Neural cell (in vitro differentiated cells): ENCODE measurements around the gene KRT76. TPM values are rescaled to one million over a fixed set of nuclear protein-coding genes. Genes with fewer than 3 reads are reported as not detected.

Experiments used
- H2AFZ ChIP-seq: fragments of 200-600, 300-800 bp; sonication (generic), shearing (Covaris generic); 2 replicates; pipeline ENCODE4 v1.6.0; 2014; ENCODE audit warnings: low read depth, mild to moderate bottlenecking, antibody characterized with exemption, low read length, moderate library complexity
- H3F3A ChIP-seq: fragments of 200-600 bp; shearing (Covaris generic); 2 replicates; pipeline ENCODE4 v1.6.1; 2016; ENCODE audit warnings: mild to moderate bottlenecking, moderate library complexity, mixed read lengths, antibody characterized with exemption, low read length; ENCODE audit not compliant: insufficient read depth, poor library complexity, severe bottlenecking
- H3K27ac ChIP-seq: fragments of 200-600, 300-800 bp; sonication (generic), shearing (Covaris generic); 2 replicates; pipeline ENCODE4 v1.5.1; 2014; ENCODE audit warnings: mild to moderate bottlenecking, low read length, moderate library complexity
- H3K27me3 ChIP-seq: fragments of 300-800, 200-600 bp; sonication (generic), shearing (Covaris generic); 2 replicates; pipeline ENCODE4 v1.6.0; 2014; ENCODE audit warnings: mild to moderate bottlenecking, low read depth, low read length, moderate library complexity; ENCODE audit not compliant: insufficient read depth
- H3K36me3 ChIP-seq: fragments of 300-800, 200-600 bp; sonication (generic), shearing (Covaris generic); 2 replicates; pipeline ENCODE4 v1.5.1; 2014; ENCODE audit warnings: mild to moderate bottlenecking, antibody characterized with exemption, low read length, moderate library complexity; ENCODE audit not compliant: insufficient read depth
- H3K4me2 ChIP-seq: fragments of 300-800, 200-600 bp; sonication (generic), shearing (Covaris generic); 2 replicates; pipeline ENCODE4 v1.6.0; 2014; ENCODE audit warnings: mild to moderate bottlenecking, low read length
- H3K4me3 ChIP-seq: fragments of 300-800, 200-600 bp; sonication (generic), shearing (Covaris generic); 2 replicates; pipeline ENCODE4 v1.5.1; 2014; ENCODE audit warnings: mild to moderate bottlenecking, low read length, moderate library complexity
- H3K79me2 ChIP-seq: fragments of 200-600 bp; shearing (Covaris generic); replicated peaks from 2 replicates; pipeline ENCODE4 v1.6.0; 2014; ENCODE audit warnings: mild to moderate bottlenecking, low read length, moderate library complexity; ENCODE audit not compliant: insufficient read depth
- H3K9ac ChIP-seq: fragments of 300-800, 200-600 bp; sonication (generic), shearing (Covaris generic); 2 replicates; pipeline ENCODE4 v1.6.1; 2016; ENCODE audit warnings: mild to moderate bottlenecking, low read length, mixed read lengths
- H3K9me2 ChIP-seq: fragments of 200-600 bp; shearing (Covaris generic); 2 replicates; pipeline ENCODE4 v1.6.1; 2016; ENCODE audit warnings: mild to moderate bottlenecking, low read length, mixed read lengths; ENCODE audit not compliant: insufficient read depth
- H3K9me3 ChIP-seq: fragments of 200-600, 300-800 bp; sonication (generic), shearing (Covaris generic); 2 replicates; pipeline ENCODE4 v1.6.1; 2016; ENCODE audit warnings: mild to moderate bottlenecking, mixed run types, low read length, moderate library complexity, mixed read lengths
- H4K20me1 ChIP-seq: fragments of 200-600 bp; shearing (Covaris generic); 2 replicates; pipeline ENCODE4 v1.6.1; 2016; ENCODE audit warnings: mild to moderate bottlenecking, mixed run types; ENCODE audit not compliant: insufficient read depth
- CTCF ChIP-seq: fragments of 450-650 bp; IDR thresholded peaks from 2 replicates; pipeline ENCODE4 v1.5.1; 2014; ENCODE audit warnings: antibody characterized with exemption, mild to moderate bottlenecking, moderate library complexity; ENCODE audit not compliant: poor library complexity, severe bottlenecking
- EP300 ChIP-seq: fragments of 450-650 bp; conservative IDR thresholded peaks from 2 replicates; pipeline ENCODE4 v1.6.1; 2014; ENCODE audit warnings: antibody characterized with exemption, mild to moderate bottlenecking, moderate library complexity; ENCODE audit not compliant: poor library complexity, severe bottlenecking
- EZH2 ChIP-seq: fragments of 200-600, 300-800 bp; shearing (Covaris generic), sonication (generic); IDR thresholded peaks from 2 replicates; pipeline ENCODE4 v1.6.1; 2014; ENCODE audit warnings: antibody characterized with exemption, low read length, borderline replicate concordance, mild to moderate bottlenecking; ENCODE audit not compliant: insufficient read depth, poor library complexity, severe bottlenecking
- MXI1 ChIP-seq: fragments of 450-650 bp; conservative IDR thresholded peaks from 2 replicates; pipeline ENCODE4 v1.6.1; 2014; ENCODE audit warnings: antibody characterized with exemption, mild to moderate bottlenecking; ENCODE audit not compliant: poor library complexity, severe bottlenecking
- POLR2AphosphoS5 ChIP-seq: IDR thresholded peaks from 2 replicates; pipeline ENCODE4 v1.6.1; 2012
- RAD21 ChIP-seq: fragments of 450-650 bp; conservative IDR thresholded peaks from 2 replicates; pipeline ENCODE4 v1.6.1; 2014; ENCODE audit warnings: antibody characterized with exemption, mild to moderate bottlenecking, moderate library complexity
- REST ChIP-seq: IDR thresholded peaks from 2 replicates; pipeline ENCODE4 v1.6.1; 2012; ENCODE audit warnings: borderline replicate concordance
- SMC3 ChIP-seq: fragments of 450-650 bp; conservative IDR thresholded peaks from 2 replicates; pipeline ENCODE4 v1.6.1; 2014; ENCODE audit warnings: antibody characterized with exemption, mild to moderate bottlenecking, moderate library complexity; ENCODE audit not compliant: poor library complexity
- TAF1 ChIP-seq: IDR thresholded peaks from 2 replicates; pipeline ENCODE4 v1.6.1; 2012; ENCODE audit warnings: low read depth
- polyA plus RNA-seq: library from polyadenylated mRNA; depleted of rRNA; stranded (reverse); fragments of >200 nt; gene quantifications from 2 replicates; pipeline ENCODE4 v1.2.3, GENCODE V29; 2014

Gene KRT76
- polyA plus RNA-seq, 1 donor from 2014 or later: not detected

- no peaks in the 10 kb centered on the region for H3K79me2 ChIP-seq
- H3K27me3 ChIP-seq: no peaks in the 10 kb centered on the region
- no peak overlapping the region for H3K27ac ChIP-seq
- no peak overlapping the region for H3K9ac ChIP-seq
- TF ChIP-seq REST: no peak
- no peak for TF ChIP-seq RAD21
- no peak for TF ChIP-seq POLR2AphosphoS5
- TF ChIP-seq TAF1: no peak
- no peak for TF ChIP-seq SMC3
- TF ChIP-seq MXI1: no peak
- TF ChIP-seq EP300: no peak
- TF ChIP-seq CTCF: no peak
- no peak for TF ChIP-seq EZH2
- no peak overlapping the region for H2AFZ ChIP-seq
- H3K36me3 ChIP-seq: no peaks in the 10 kb centered on the region
- H3K9me2 ChIP-seq: no peaks in the 10 kb centered on the region
- no peaks in the 10 kb centered on the region for H3K9me3 ChIP-seq
- no peaks in the 10 kb centered on the region for H4K20me1 ChIP-seq
- no peak overlapping the region for H3K4me2 ChIP-seq
- H3K4me3 ChIP-seq: no peak overlapping the region
- no peaks in the 10 kb centered on the region for H3F3A ChIP-seq
Measured at GRCh38 chr12:52771505-52771904, 5.6 kb downstream of the KRT76 start.

- H3K4me3 ChIP-seq: no peak overlapping the region
- no peak overlapping the region for H3K9ac ChIP-seq
- no peaks in the 10 kb centered on the region for H3K27me3 ChIP-seq
- H3K4me2 ChIP-seq: no peak overlapping the region
- H3K9me2 ChIP-seq: no peaks in the 10 kb centered on the region
- H3K9me3 ChIP-seq: no peaks in the 10 kb centered on the region
- H3K79me2 ChIP-seq: no peaks in the 10 kb centered on the region
- no peaks in the 10 kb centered on the region for H3K36me3 ChIP-seq
- H4K20me1 ChIP-seq: no peaks in the 10 kb centered on the region
- no peak for TF ChIP-seq REST
- TF ChIP-seq POLR2AphosphoS5: no peak
- TF ChIP-seq MXI1: no peak
- no peak for TF ChIP-seq RAD21
- no peak for TF ChIP-seq SMC3
- TF ChIP-seq CTCF: no peak
- no peak for TF ChIP-seq EP300
- TF ChIP-seq TAF1: no peak
- no peak for TF ChIP-seq EZH2
- no peak overlapping the region for H3K27ac ChIP-seq
- no peak overlapping the region for H2AFZ ChIP-seq
- no peaks in the 10 kb centered on the region for H3F3A ChIP-seq
Measured at GRCh38 chr12:52771088-52771487, 6.1 kb downstream of the KRT76 start.
